Natural killer cell (primary cell): ENCODE data around the gene KIF6. TPM values are rescaled to one million over a fixed set of nuclear protein-coding genes. Genes with fewer than 3 reads are reported as not detected.

Source experiments
- ATAC-seq, 3 donors: fragments of 150-1000 bp in 2 of 3; fragments of 200-7000 bp in 1 of 3; cut with Tn5 transposase; 1 replicate in 1 of 3; 2 replicates in 2 of 3; pipeline ENCODE4 v1.10.0; 2021; ENCODE audit warnings: mild to moderate bottlenecking in 2 of 3, moderate library complexity in 2 of 3
- DNase-seq, 2 donors: peaks; one replicate each; pipeline versions ENCODE4 v3.0.0 to v3.0.0-alpha.2; 2013 to 2021; ENCODE audit warnings: mixed read lengths in 1 of 2
- H3K27ac ChIP-seq: one replicate; pipeline ENCODE4 v1.5.1; 2013; ENCODE audit warnings: mild to moderate bottlenecking, low read length
- H3K27me3 ChIP-seq: one replicate; pipeline ENCODE4 v1.6.1; 2013; ENCODE audit warnings: low read length; ENCODE audit not compliant: control insufficient read depth, insufficient read depth
- H3K36me3 ChIP-seq: one replicate; pipeline ENCODE4 v1.6.1; 2013; ENCODE audit warnings: low read length; ENCODE audit not compliant: control insufficient read depth, insufficient read depth
- H3K4me1 ChIP-seq: one replicate; pipeline ENCODE4 v1.6.1; 2013; ENCODE audit warnings: low read length; ENCODE audit not compliant: control insufficient read depth, insufficient read depth
- H3K4me3 ChIP-seq: one replicate; pipeline ENCODE4 v1.5.1; 2013; ENCODE audit warnings: low read length
- H3K9me3 ChIP-seq: one replicate; pipeline ENCODE4 v1.6.1; 2013; ENCODE audit warnings: low read length; ENCODE audit not compliant: control insufficient read depth, insufficient read depth
- H3K27ac Mint-ChIP-seq, 2 donors: one replicate each; pipeline ENCODE4 v1.8.0; 2022; ENCODE audit warnings: mild to moderate bottlenecking in 2 of 2, mixed read lengths in 2 of 2, moderate library complexity in 1 of 2
- H3K27me3 Mint-ChIP-seq, 2 donors: one replicate each; pipeline ENCODE4 v1.8.0; 2022; ENCODE audit warnings: low read depth in 2 of 2, mixed read lengths in 2 of 2
- H3K36me3 Mint-ChIP-seq: one replicate; pipeline ENCODE4 v1.8.0; 2022; ENCODE audit warnings: mixed read lengths
- H3K4me1 Mint-ChIP-seq, 2 donors: one replicate each; pipeline ENCODE4 v1.8.0; 2022; ENCODE audit warnings: mixed read lengths in 2 of 2
- H3K4me3 Mint-ChIP-seq: one replicate; pipeline ENCODE4 v1.8.0; 2022; ENCODE audit warnings: mild to moderate bottlenecking, moderate library complexity, mixed read lengths
- H3K9me3 Mint-ChIP-seq, 2 donors: one replicate each; pipeline ENCODE4 v1.8.0; 2022; ENCODE audit warnings: mixed read lengths in 2 of 2
- WGBS: methylation state at CpG from one replicate; pipeline ENCODE4 v1.1.7; 2013; ENCODE audit warnings: missing lambda C conversion rate; ENCODE audit not compliant: insufficient coverage; 5-methylcytosine and 5-hydroxymethylcytosine counted together
- intact Hi-C: fragments of 100-400 bp; cut with micrococcal nuclease; formaldehyde crosslinking; loops from one replicate; pipeline ENCODE4 v1.14.2; 2022
- total RNA-seq, 4 donors: library from RNA; stranded (reverse); fragments of 120-200 nt in 1 of 4; gene quantifications; one replicate each; pipeline versions ENCODE4 v1.2.3 to v1.2.4, GENCODE V29; 2013 to 2022
- TF ChIP-seq, protein P1 (sequence below): fragments of 200-600 bp; IDR thresholded peaks from one replicate; pipeline ENCODE4 v1.8.0; 2022; ENCODE audit warnings: antibody characterized with exemption

KIF6 gene
- total RNA-seq, 3 donors from 2014 or later (not counting 1 experiment from before 2014, with no cell fraction given), result not detected

DNA sequence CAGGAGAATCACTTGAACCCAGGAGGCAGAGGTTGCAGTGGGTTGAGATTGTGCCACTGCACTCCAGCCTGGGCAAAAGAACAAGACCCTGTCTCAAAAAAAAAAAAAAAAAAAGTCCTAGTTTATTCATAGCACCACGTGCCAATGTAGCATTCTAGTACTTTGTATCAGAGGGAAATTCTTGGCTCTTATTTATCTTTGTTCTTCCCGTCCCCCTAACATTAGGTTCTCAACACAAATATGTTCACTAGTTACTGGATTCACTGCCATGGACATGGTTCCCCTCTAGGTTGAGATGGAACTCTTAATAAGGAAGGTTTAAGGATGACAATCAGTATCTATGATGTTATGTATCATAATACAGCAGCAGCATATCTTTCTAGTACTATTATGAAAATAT is 178.5 kb downstream of the KIF6 start:
- no CpG with 5 or more reads among the region's 2 CpGs for WGBS
- TF ChIP-seq, protein P1, sequence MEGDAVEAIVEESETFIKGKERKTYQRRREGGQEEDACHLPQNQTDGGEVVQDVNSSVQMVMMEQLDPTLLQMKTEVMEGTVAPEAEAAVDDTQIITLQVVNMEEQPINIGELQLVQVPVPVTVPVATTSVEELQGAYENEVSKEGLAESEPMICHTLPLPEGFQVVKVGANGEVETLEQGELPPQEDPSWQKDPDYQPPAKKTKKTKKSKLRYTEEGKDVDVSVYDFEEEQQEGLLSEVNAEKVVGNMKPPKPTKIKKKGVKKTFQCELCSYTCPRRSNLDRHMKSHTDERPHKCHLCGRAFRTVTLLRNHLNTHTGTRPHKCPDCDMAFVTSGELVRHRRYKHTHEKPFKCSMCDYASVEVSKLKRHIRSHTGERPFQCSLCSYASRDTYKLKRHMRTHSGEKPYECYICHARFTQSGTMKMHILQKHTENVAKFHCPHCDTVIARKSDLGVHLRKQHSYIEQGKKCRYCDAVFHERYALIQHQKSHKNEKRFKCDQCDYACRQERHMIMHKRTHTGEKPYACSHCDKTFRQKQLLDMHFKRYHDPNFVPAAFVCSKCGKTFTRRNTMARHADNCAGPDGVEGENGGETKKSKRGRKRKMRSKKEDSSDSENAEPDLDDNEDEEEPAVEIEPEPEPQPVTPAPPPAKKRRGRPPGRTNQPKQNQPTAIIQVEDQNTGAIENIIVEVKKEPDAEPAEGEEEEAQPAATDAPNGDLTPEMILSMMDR, result no peak

DNA sequence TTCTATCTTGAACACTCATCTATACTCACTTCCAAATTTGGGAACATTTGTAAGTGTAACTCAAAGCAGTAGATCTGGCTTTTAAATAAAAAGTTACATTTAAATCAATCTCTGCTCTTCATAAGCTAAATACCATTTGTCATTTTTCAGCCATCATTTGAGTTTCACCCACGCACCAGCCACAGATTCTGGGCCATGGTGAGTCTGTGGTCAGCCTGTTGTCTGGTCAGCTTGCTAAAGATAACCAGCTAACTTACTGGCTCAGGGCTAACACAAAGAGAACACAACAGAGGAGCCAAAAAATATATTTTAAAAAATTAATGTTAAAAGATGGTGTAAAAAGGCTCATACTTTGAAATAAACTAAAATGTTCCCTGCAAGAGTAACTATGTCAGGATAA is 181.3 kb downstream of the KIF6 start:
- Histone ChIP-seq H3K9me3 (no peaks in the 10 kb centered on the region), H3K27me3 (no peaks in the 10 kb centered on the region), H3K36me3 (no peaks in the 10 kb centered on the region), H3K4me3 (no peak overlapping the region), H3K27ac (no peak overlapping the region), H3K4me1 (no peaks in the 10 kb centered on the region)
- Mint-ChIP-seq H3K4me1 (no peaks in the 10 kb centered on the region), H3K36me3 (no peaks in the 10 kb centered on the region), H3K4me3 (no peak overlapping the region), H3K9me3 (no peaks in the 10 kb centered on the region), H3K27me3 (peaks cover 13 to 24% of the 10 kb centered on the region in 2 donors), H3K27ac (no peak overlapping the region)
- 64% methylated on average over 1 of the region's 1 CpG for WGBS
- ATAC-seq, result no peak
- intact Hi-C loops, result no loop called here
- DNase-seq, result no peak
- TF ChIP-seq, protein P1, result no peak

More for the DNA sequence above, 178.5 kb downstream of the KIF6 start:
- Histone ChIP-seq H3K4me1 (no peaks in the 10 kb centered on the region), H3K4me3 (no peak overlapping the region), H3K9me3 (no peaks in the 10 kb centered on the region), H3K27ac (no peak overlapping the region), H3K36me3 (no peaks in the 10 kb centered on the region), H3K27me3 (no peaks in the 10 kb centered on the region)
- no peak for ATAC-seq
- Mint-ChIP-seq H3K4me3 (no peak overlapping the region), H3K27ac (no peak overlapping the region), H3K36me3 (no peaks in the 10 kb centered on the region), H3K9me3 (no peaks in the 10 kb centered on the region), H3K27me3 (peaks cover 25 to 41% of the 10 kb centered on the region in 2 donors), H3K4me1 (no peaks in the 10 kb centered on the region)
- no peak for DNase-seq
- intact Hi-C loops, result no loop called here

DNA sequence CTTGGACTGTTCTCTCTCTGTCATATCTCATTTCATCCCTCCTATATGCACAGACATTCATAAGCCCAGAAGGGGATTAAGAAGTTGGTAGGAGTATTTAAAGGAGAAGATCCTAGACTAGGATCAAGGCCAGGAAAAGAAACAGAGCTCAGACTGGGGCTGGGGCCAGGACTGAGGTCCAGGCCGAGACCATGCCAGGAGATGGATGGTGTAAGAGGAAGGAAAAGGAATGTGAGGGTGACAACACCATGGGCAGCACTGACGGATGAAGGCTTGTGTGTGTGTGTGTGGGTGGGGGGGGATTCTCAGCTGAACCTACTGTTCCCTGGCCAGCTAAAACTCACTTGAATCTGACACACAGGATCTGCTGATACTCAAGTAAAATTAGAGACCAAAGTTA is 182.1 kb downstream of the KIF6 start:
- no peak for DNase-seq
- Histone ChIP-seq H3K27ac (no peak overlapping the region), H3K27me3 (no peaks in the 10 kb centered on the region), H3K4me3 (no peak overlapping the region), H3K9me3 (no peaks in the 10 kb centered on the region), H3K36me3 (no peaks in the 10 kb centered on the region), H3K4me1 (no peaks in the 10 kb centered on the region)
- TF ChIP-seq, protein P1, result no peak
- intact Hi-C loops, result no loop called here
- no peaks in the 10 kb centered on the region for H3K9me3 Mint-ChIP-seq
- no peak overlapping the region for H3K4me3 Mint-ChIP-seq
- no peak overlapping the region for H3K27ac Mint-ChIP-seq
- H3K36me3 Mint-ChIP-seq, result no peaks in the 10 kb centered on the region
- no peaks in the 10 kb centered on the region for H3K4me1 Mint-ChIP-seq
- peaks cover 13 to 24% of the 10 kb centered on the region in 2 donors for H3K27me3 Mint-ChIP-seq
- no peak for ATAC-seq
- 66% methylated on average over 2 of the region's 2 CpGs for WGBS

DNA sequence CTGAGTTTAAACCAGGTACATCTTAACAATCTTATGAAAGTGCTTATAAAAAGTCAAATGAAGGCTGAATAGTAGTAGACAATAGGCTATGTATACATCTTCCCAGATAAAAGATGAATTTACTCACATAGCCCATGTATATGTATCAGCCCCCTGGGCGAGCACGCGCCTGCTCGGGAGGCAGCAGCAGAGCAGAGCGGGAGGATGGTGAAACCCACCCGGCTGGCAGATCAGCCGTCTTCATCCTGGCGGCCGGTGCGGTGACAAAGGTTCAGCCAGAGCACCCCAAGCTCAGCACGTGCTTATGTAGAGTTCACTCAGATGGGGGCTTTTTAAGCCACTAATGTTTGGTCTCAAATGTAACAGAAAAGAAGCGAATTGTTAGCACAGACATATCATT is 184.8 kb downstream of the KIF6 start:
- Histone ChIP-seq H3K9me3 (no peaks in the 10 kb centered on the region), H3K36me3 (no peaks in the 10 kb centered on the region), H3K27ac (no peak overlapping the region), H3K4me3 (no peak overlapping the region), H3K4me1 (no peaks in the 10 kb centered on the region), H3K27me3 (no peaks in the 10 kb centered on the region)
- intact Hi-C loops, result no loop called here
- H3K9me3 Mint-ChIP-seq, result no peaks in the 10 kb centered on the region
- 95% methylated on average over 12 of the region's 12 CpGs for WGBS
- ATAC-seq (no peak), DNase-seq (no peak)
- no peak overlapping the region for H3K27ac Mint-ChIP-seq
- peaks cover 4 to 8% of the 10 kb centered on the region in 2 donors for H3K27me3 Mint-ChIP-seq
- TF ChIP-seq, protein P1, result no peak
- no peaks in the 10 kb centered on the region for H3K36me3 Mint-ChIP-seq
- no peaks in the 10 kb centered on the region for H3K4me1 Mint-ChIP-seq
- H3K4me3 Mint-ChIP-seq, result no peak overlapping the region
